ENCODE results near the gene BFSP1.

The BFSP1 gene

GRCh38 chr20:17571153-17571527 lies 40.0 kb upstream of the BFSP1 start:
- FAIRE-seq, result no peak
- TF ChIP-seq CTCF (IDR thresholded peaks at IDR 0.05; ENCODE audit: insufficient read depth, missing control alignments), result no peak
- DNase-seq (ENCODE audit: insufficient read length, low spot score), result no peak

- no peak for DNase-seq (ENCODE audit: insufficient read length, low spot score)
- FAIRE-seq, result no peak
- no peak for TF ChIP-seq CTCF (IDR thresholded peaks at IDR 0.05; ENCODE audit: insufficient read depth, missing control alignments)
Measured at GRCh38 chr20:17570347-17571152, 39.4 kb upstream of the BFSP1 start.

GRCh38 chr20:17569616-17570346 lies 38.6 kb upstream of the BFSP1 start, which contains the start of gene DSTN:
Gene DSTN (plus strand): TSS chr20:17570075. CDS start chr20:17570209, 134 bp downstream.
- FAIRE-seq (no peak), DNase-seq (ENCODE audit: insufficient read length, low spot score) (peak; percentile 36)
- TF ChIP-seq CTCF (IDR thresholded peaks at IDR 0.05; ENCODE audit: insufficient read depth, missing control alignments), result no peak

GRCh38 chr20:17568972-17569521 lies 37.9 kb upstream of the BFSP1 start:
- FAIRE-seq (no peak), DNase-seq (ENCODE audit: insufficient read length, low spot score) (no peak)
- TF ChIP-seq CTCF (IDR thresholded peaks at IDR 0.05; ENCODE audit: insufficient read depth, missing control alignments), result no peak

GRCh38 chr20:17568045-17568788 lies 37.0 kb upstream of the BFSP1 start:
- no peak for TF ChIP-seq CTCF (IDR thresholded peaks at IDR 0.05; ENCODE audit: insufficient read depth, missing control alignments)
- DNase-seq (ENCODE audit: insufficient read length, low spot score) (no peak), FAIRE-seq (no peak)

- FAIRE-seq, result no peak
- no peak for TF ChIP-seq CTCF (IDR thresholded peaks at IDR 0.05; ENCODE audit: insufficient read depth, missing control alignments)
- no peak for DNase-seq (ENCODE audit: insufficient read length, low spot score)
Measured at GRCh38 chr20:17566345-17566744, 35.2 kb upstream of the BFSP1 start.
